Activated naive CD4-positive, alpha-beta T cell (primary cell): ENCODE results near the gene ST3GAL4.
A peak's percentile ranks its signal among the peaks of the same experiment; 100 is the strongest.
"Not testable (repeated sequence)": the region's sequence is repeated elsewhere in the genome, so short reads cannot be mapped to it uniquely, and the experiment has no call there.

Experiments
- DNase-seq, 4 experiments: peaks; one replicate each; lab custom pipeline; 2025; lab: John Stamatoyannopoulos, UW

The ST3GAL4 gene, protein sequence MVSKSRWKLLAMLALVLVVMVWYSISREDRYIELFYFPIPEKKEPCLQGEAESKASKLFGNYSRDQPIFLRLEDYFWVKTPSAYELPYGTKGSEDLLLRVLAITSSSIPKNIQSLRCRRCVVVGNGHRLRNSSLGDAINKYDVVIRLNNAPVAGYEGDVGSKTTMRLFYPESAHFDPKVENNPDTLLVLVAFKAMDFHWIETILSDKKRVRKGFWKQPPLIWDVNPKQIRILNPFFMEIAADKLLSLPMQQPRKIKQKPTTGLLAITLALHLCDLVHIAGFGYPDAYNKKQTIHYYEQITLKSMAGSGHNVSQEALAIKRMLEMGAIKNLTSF

GRCh38 chr11:126355324-126355925, at the start of gene ST3GAL4:
Gene ST3GAL4 (plus strand): TSS chr11:126355686. CDS start chr11:126406156, 50,470 bp downstream.
- peak in 3 of 4 experiments; percentile 23 to 44 (median 34) for DNase-seq

GRCh38 chr11:126305699-126306098, 49.8 kb upstream of the ST3GAL4 start:
- DNase-seq = no peak

- no peak for DNase-seq
Measured at GRCh38 chr11:126307706-126308105, 47.8 kb upstream of the ST3GAL4 start.

DNA sequence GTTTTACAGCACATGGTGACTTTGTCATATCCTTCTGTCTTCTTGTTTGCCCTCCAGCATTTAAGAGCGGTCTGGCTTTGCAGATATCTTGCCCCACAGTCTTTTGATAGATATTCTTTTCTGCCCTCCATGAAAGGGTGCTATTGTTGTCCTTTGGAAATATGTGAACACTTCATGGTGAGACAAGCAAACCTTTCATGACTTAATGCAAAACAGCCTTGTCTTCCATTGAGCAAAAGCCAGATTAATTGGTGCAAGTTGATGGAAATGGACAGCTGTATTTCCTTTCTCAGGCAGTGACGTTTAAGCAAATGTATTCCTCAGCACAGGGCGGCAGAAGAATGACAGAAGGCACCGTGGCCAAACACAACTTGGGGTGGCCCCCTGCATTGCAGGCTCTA, 47.2 kb upstream of the ST3GAL4 start:
- DNase-seq = no peak

DNA sequence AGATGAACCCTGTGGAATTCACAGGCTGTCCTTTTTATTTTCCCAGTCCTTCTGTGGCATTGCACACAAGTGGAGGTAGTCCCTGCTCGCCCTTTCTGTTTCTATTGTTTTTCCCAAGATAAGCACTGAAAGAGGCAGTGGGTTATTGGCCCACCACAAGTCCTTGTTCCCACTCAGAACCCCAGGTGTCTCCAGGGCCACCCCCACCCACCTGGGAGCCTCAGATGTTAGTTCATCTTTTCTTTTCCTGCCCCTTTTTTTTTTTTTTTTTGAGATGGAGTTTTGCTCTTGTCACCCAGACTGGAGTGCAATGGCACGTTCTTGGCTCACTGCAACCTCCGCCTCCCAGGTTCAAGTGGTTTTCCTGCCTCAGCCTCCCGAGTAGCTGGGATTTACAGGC, 46.7 kb upstream of the ST3GAL4 start:
- not testable (repeated sequence) for DNase-seq

DNA sequence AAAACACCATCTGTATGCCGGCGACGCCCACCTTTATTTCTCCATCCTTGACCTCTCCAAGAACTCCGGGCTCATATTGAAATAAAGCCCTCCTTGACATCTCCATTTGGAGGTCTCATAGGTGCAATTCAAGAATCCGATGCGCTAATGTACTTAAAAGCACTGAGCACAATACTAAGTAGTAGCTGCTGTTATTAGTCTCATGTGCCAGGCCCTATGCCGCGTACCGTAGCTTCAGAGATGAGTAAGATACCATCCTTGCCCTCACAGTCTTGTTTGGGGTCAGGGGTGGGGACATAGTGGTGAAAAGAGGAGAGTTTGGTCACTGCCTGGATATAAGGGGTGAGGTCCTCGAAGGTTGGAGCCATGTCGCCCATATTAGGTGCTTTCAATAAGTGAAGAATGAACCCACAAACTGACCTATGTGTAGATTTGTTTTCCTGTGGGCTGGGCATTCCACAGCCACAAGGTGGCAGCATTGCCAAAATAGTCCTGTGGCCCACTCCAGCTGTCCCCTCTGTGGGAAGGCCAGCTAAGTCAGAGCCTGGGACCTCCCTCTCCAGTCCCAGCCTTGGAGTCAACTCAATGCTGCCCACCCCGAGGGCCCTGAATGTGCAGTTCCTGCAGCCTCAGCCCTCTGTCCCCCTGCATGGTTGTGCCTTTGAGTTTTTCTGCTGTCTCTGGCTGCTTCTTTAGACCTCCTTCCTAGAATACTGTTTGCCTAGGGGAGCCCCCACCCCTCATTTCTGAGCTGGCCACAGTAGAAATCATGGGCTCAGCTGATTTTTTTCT, 45.1 kb upstream of the ST3GAL4 start:
- DNase-seq = peak in 2 of 4 experiments; percentile 17 to 24

GRCh38 chr11:126310992-126311310, 44.5 kb upstream of the ST3GAL4 start:
- no peak for DNase-seq

DNA sequence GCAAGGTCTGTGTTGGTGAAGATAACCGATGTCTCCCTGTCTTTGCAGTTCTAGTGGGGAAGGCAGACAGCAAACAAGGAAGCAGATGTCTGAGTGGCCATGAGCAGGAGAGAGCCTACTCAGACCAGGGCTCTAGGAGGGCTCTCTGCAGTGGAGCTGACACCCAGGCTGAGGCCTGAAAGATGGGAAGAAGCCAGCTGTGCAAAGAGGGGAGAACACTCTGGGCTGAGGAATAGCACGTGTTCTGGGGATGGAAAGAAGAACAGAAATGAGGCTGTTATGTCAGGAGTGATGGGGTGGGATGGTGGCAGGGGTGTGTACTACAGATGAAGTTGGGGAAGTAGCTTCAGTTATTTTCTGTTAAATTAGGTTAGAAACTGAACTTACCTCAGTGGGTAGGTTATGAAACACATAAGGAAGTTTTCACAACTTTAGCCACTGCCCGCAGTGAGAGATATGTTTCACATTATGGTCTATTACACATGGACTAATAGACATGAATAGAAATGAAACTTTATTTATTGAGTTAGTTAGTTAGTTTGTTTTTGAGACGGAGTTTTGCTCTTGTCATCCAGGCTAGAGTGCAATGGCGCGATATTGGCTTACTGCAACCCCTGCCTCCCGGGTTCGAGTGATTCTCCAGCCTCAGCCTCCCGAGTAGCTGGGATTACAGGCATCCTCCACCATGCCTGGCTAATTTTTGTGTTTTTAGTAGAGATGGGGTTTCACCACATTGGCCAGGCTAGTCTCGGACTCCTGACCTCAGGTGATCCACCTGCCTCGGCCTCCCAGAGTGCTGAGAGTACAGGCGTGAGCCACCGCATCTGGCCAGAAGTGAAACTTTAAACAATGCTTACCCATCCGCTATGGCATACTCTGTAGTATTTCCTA, 43.8 kb upstream of the ST3GAL4 start:
- no peak for DNase-seq

GRCh38 chr11:126312961-126313360, 42.5 kb upstream of the ST3GAL4 start:
- no peak for DNase-seq

DNA sequence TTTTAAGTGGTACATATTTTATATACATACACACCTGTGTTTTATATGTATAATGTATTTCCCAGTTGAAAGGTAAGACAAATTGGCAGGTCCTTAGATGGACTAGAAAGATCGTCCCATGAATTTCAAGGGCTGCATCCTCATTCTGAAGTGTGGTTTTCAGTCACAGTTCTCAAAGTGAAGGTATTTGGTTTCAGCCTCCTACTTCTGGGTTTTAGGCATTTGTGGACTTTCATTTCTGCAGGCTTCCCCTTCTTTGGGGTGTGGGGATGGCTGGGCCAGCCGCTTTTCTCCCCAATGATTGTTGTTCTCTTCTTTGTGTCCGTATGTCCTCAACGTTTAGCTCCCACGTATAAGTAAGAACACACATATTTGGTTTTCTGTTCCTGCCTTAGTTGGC, 41.7 kb upstream of the ST3GAL4 start:
- DNase-seq = no peak

- no peak for DNase-seq
Measured at GRCh38 chr11:126317432-126317755, 38.1 kb upstream of the ST3GAL4 start.

- no peak for DNase-seq
Measured at GRCh38 chr11:126317756-126318573, 37.5 kb upstream of the ST3GAL4 start.

- no peak for DNase-seq
Measured at GRCh38 chr11:126318574-126319373, 36.7 kb upstream of the ST3GAL4 start.

DNA sequence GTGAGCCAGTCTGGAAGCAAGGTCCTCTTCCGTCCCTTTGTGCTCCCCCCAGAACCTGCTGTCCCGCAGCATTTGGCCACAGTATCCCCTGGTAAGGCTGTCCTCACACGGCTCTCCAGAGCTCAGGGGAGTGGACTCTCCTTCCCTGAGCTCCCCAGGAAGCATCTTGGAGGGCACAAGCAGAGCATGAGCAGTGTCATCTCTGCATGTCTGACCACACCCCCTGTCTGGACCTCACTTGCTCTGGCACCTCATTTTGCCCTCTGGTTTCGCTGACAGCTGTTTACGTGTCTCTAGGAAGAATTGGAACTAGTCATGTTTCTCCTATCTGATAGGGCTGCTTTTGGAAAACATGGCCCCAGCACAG, 36.1 kb upstream of the ST3GAL4 start:
- no peak for DNase-seq

- no peak for DNase-seq
Measured at GRCh38 chr11:126322996-126323395, 32.5 kb upstream of the ST3GAL4 start.

GRCh38 chr11:126327281-126328000, 28.0 kb upstream of the ST3GAL4 start:
- DNase-seq = no peak

DNA sequence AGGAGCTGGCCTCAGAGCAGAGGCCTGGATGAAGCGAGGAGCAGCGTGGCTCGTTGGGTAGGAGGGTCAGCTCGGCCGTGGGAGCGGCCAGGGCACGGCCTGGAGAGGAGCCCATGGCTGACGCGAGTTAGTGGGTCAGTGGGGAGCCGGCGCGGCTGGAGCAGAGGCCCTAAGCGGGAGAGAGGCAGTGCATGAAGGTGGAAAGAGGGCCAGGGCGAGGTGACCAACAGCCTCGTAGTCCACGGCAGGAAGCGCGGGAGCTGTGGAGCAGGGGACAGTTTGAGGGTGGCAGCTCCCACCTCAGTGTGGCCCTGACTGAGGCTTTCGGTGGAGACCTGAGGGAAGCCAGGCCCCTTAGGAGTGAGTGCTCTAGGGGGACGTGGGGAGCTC, 27.5 kb upstream of the ST3GAL4 start:
- DNase-seq = no peak

- no peak for DNase-seq
Measured at GRCh38 chr11:126328444-126328843, 27.0 kb upstream of the ST3GAL4 start.

- no peak for DNase-seq
Measured at GRCh38 chr11:126328938-126329643, 26.4 kb upstream of the ST3GAL4 start.
